SU-DHL-6 (cell line): ENCODE data around the gene GPR4.

Experiments used
- EZH2phosphoT487 ChIP-seq: fragments of 200-600 bp; sonication (generic), shearing (Covaris generic); conservative IDR thresholded peaks from 2 replicates; pipeline ENCODE4 v1.6.1; 2018; ENCODE audit warnings: mild to moderate bottlenecking, antibody characterized with exemption, low read length, moderate library complexity, mixed read lengths
- TF ChIP-seq, protein P1 (sequence below): fragments of 200-600 bp; sonication (generic); IDR thresholded peaks from one replicate; pipeline ENCODE4 v1.5.1; 2017; ENCODE audit warnings: antibody characterized with exemption, mild to moderate bottlenecking, low read length, moderate library complexity; ENCODE audit not compliant: insufficient read depth, poor library complexity, severe bottlenecking

DNA sequence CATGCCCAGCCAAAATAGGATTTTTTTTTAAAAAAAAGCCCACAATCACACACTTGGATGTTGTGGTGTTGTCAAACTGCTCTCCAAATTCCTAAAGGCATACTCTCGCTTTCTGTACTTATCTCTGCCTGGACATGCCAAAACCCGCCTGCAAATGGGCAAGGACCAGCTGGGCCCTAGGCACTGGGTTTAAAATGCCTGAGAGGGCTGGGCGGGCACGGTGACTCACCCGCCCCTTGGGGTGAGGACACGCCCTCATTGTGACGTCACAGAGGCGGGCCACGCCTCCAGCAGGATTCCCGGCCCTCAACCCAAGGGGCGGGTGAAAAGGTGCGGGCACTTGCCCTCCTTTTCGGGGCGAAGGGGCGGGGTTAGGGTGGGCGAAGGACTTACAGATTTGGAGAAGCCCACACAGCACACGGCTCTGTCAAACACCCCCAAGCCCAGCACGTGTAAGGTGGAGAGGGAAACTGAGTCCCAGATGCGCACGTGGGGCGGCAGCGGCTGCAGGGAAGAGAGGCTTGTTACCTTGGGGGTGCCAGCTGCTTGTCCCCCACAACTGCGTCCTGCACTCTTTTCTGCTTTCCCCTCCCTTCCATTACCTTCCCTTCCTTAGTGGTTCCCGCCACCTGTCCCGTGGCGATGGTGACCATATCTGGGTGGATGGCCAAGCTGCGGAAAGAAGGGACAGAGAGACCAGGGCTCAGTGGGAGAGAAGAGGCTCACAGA lies 30.6 kb upstream of the GPR4 start:
- TF ChIP-seq, protein P1, sequence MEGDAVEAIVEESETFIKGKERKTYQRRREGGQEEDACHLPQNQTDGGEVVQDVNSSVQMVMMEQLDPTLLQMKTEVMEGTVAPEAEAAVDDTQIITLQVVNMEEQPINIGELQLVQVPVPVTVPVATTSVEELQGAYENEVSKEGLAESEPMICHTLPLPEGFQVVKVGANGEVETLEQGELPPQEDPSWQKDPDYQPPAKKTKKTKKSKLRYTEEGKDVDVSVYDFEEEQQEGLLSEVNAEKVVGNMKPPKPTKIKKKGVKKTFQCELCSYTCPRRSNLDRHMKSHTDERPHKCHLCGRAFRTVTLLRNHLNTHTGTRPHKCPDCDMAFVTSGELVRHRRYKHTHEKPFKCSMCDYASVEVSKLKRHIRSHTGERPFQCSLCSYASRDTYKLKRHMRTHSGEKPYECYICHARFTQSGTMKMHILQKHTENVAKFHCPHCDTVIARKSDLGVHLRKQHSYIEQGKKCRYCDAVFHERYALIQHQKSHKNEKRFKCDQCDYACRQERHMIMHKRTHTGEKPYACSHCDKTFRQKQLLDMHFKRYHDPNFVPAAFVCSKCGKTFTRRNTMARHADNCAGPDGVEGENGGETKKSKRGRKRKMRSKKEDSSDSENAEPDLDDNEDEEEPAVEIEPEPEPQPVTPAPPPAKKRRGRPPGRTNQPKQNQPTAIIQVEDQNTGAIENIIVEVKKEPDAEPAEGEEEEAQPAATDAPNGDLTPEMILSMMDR, result no peak
- TF ChIP-seq EZH2phosphoT487, result no peak
